Stimulated activated CD8-positive, alpha-beta memory T cell treated with anti-CD3 and anti-CD28 coated beads, Interleukin-7, amount 100 ng/mL, for 4 hours (primary cell): ENCODE results near the gene CABCOCO1.

ENCODE experiments used
- DNase-seq, 2 donors: peaks; one replicate each; pipeline ENCODE4 v3.0.0-alpha.2; 2020; ENCODE audit warnings: low read depth in 2 of 2

Gene CABCOCO1

GRCh38 chr10:61662794-61663259 lies at the start of gene CABCOCO1:
CABCOCO1 (plus strand) TSS chr10:61662929; CDS start chr10:61662973, 44 bp downstream.
- no peak for DNase-seq

- DNase-seq, result no peak
Observed at GRCh38 chr10:61613665-61614064, 49.1 kb upstream of the CABCOCO1 start.

- no peak for DNase-seq
Observed at GRCh38 chr10:61616611-61617010, 46.1 kb upstream of the CABCOCO1 start.

GRCh38 chr10:61617180-61617579 lies 45.5 kb upstream of the CABCOCO1 start:
- DNase-seq, result no peak

GRCh38 chr10:61617586-61617985 lies 45.1 kb upstream of the CABCOCO1 start:
- DNase-seq, result no peak

GRCh38 chr10:61618388-61618961 lies 44.3 kb upstream of the CABCOCO1 start:
- no peak for DNase-seq

GRCh38 chr10:61620506-61620905 lies 42.2 kb upstream of the CABCOCO1 start:
- no peak for DNase-seq

- no peak for DNase-seq
Observed at GRCh38 chr10:61621605-61622051, 41.1 kb upstream of the CABCOCO1 start.

- DNase-seq, result no peak
Observed at GRCh38 chr10:61623161-61623560, 39.6 kb upstream of the CABCOCO1 start.

GRCh38 chr10:61626209-61626608 lies 36.5 kb upstream of the CABCOCO1 start:
- no peak for DNase-seq

- DNase-seq, result no peak
Observed at GRCh38 chr10:61627266-61627665, 35.5 kb upstream of the CABCOCO1 start.

GRCh38 chr10:61628151-61628874 lies 34.4 kb upstream of the CABCOCO1 start:
- no peak for DNase-seq

- DNase-seq, result no peak
Observed at GRCh38 chr10:61628875-61629513, 33.7 kb upstream of the CABCOCO1 start.

- DNase-seq, result no peak
Observed at GRCh38 chr10:61629576-61629975, 33.2 kb upstream of the CABCOCO1 start.

- DNase-seq, result no peak
Observed at GRCh38 chr10:61632057-61632670, 30.6 kb upstream of the CABCOCO1 start.

GRCh38 chr10:61633665-61634064 lies 29.1 kb upstream of the CABCOCO1 start:
- no peak for DNase-seq

GRCh38 chr10:61634746-61635145 lies 28.0 kb upstream of the CABCOCO1 start:
- no peak for DNase-seq

- no peak for DNase-seq
Observed at GRCh38 chr10:61635471-61635870, 27.3 kb upstream of the CABCOCO1 start.

- no peak for DNase-seq
Observed at GRCh38 chr10:61635932-61636331, 26.8 kb upstream of the CABCOCO1 start.

- no peak for DNase-seq
Observed at GRCh38 chr10:61639952-61640351, 22.8 kb upstream of the CABCOCO1 start.

GRCh38 chr10:61640856-61641255 lies 21.9 kb upstream of the CABCOCO1 start:
- DNase-seq, result no peak

- DNase-seq, result no peak
Observed at GRCh38 chr10:61642150-61642571, 20.6 kb upstream of the CABCOCO1 start.
